GM19328 (cell line): ENCODE measurements around the gene SORCS1.

Source experiments
- ATAC-seq: cut with Tn5 transposase; IDR thresholded peaks from one replicate; pipeline ENCODE4 v1.9.1; 2021; ENCODE audit warnings: mild to moderate bottlenecking, moderate library complexity; ENCODE audit not compliant: unreplicated experiment

The SORCS1 gene

DNA sequence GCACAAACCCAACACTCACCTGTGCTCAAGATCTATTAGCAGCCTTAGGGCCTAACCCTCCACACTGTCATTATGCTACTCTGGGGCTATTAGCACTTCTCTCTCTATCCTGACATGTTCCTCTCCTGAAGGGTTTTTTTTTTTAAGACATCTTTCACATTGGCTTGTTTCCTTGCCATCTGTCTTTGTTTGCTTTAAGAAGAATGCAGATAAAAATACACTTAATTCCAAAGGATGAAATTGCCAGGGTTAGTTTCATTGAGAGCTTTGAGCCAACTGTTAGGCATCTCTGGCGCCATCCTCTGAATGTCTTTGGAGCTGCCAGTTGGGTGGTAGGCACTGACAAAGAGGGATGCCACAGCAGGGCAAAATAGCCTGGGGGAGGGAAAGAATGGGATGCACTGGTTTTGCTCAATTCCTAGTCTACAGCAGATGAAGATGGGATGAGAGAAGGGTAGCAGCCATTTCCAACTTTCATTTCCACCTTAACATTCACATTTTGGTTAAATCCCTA, 399.2 kb downstream of the SORCS1 start:
- no peak for ATAC-seq

GRCh38 chr10:106764360-106764759, 400.1 kb downstream of the SORCS1 start:
- no peak for ATAC-seq

GRCh38 chr10:106761906-106762305, 402.6 kb downstream of the SORCS1 start:
- no peak for ATAC-seq

DNA sequence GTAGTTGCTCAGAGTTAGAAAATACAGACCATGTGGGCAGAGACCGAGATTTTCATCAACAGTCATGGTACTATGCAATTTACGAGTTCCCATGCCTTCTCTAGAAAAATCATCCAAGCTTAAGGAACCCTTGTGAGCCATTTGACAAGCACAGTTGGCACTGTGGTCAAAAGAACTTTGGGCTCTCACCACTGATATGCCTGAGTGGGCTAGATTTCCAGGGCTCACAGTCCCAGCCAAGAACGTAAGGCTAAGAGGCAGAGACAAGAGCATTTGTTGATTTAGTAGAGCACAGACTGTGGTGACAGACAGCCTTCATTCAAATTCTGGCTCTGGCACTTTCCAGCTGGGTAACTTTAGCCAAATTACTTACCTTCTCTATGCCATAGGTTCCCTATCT, 407.0 kb downstream of the SORCS1 start:
- ATAC-seq = no peak

GRCh38 chr10:106751091-106751490, 413.4 kb downstream of the SORCS1 start:
- no peak for ATAC-seq

DNA sequence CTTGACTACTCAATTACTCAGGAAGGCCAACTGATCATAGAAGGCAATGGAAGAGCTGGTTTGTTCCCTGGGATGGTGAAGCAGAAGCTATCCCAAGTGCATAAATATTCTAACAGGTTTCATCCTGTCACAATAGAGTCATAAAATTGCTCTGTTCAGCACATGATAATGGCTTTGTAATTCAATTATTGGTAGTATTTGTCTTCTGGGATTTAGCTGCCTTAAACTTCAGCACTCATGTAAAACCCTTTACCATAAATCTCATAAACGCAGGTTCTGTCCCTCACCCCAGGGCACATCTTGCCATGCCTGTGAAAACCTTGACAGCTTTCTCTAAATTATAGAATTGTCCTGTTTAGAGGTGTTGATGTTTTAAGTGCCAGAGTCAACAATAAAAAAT, 417.6 kb downstream of the SORCS1 start:
- ATAC-seq = no peak

DNA sequence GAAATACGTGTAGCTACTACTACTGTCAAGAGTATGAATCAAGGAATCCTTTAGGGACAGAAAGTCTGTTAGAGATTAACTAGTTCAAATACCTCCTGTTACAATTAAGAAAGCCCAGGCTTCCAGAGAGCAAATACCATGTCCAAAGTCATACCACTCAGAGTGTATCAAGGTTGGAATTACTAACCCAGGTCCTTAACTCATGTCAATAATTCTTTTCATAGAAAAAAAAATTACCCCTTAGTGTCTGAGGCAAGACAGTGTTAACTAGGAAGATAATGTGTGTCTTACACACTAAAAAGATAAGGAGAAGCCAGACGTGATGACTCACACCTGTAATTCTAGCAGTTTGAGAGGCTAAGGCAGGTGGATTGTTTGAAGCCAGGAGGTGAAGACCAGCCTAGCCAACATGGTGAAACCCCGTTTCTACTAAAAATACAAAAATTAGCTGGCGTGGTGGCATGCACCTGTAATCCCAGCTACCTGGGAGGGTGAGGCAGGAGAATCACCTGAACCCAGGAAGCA, 423.4 kb downstream of the SORCS1 start:
- ATAC-seq = no peak

DNA sequence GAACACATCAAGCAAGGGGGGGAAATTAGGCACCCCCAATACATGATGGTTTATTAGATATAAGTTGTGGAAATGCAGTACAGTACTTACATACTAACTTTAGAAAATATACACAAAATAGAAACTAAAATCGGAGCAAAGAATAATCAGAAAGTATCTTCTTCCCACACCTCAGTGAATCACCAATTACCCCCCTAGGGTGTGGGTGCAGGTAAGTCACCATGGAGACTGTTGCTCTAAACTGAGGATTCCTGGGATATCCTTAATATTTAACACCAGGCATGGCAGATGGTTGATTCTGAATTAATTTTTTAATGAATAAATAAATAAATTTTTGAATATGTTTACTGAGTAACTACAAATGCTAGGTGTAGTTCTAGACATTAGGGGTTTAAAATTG, 424.4 kb downstream of the SORCS1 start:
- ATAC-seq = no peak

- no peak for ATAC-seq
Observed at GRCh38 chr10:106734220-106734619, 430.3 kb downstream of the SORCS1 start.

DNA sequence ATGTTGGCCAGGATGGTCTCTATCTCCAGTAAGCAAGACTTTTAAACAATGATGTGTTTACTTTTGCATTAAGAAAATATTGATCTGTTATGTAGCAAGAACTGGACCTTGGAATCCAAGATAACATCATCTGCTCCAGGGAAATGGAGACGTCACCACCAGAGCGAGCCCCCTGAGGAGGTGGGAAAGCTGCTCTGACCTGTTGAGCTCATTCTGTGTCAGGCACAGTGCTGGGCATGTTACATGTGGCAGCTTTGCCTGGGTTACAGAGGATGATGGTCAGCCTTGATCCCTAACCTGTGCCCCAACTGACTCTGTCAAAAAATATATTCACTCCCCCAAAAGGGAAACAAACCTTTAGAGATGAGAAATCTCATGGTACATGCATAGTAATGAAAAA, 436.3 kb downstream of the SORCS1 start:
- ATAC-seq = no peak

GRCh38 chr10:106727170-106727569, 437.3 kb downstream of the SORCS1 start:
- no peak for ATAC-seq

DNA sequence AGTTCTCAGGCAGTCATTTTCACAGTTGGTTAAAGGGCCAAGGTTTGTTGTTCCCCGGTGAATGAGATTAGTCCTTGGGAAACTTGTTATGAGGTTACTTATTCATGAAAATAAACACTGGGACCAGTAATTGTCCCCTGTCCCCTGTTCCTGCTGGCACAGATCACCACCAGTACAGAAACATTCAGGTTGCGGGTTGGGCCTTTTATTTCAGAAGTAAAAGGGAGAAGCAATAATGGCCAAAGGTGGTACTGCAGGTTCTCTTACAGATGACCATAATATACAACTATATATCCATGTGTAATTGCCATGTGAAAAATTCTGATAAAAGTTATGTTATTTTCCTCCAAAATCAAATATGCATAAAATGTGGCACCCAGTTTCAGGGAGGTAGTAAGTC, 442.0 kb downstream of the SORCS1 start:
- no peak for ATAC-seq

DNA sequence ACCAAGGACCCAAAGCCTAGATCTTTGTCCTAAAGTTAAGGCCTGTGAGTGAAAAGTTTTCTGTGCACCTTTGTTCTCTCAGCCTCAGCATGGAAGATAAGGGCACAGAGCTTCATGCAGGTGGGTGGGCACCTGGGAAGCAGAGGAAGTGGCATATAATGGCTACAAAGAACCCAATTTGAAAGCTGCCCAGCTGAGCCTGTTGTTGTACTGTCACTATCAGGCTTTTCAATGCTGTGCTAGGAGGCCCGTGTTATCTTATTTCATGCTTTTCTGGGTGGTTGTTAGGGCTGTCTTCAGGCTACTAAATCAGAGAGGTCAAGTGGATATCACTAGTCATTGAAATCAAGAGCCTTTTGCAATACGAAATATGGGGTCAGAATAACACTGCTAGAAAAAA, 443.8 kb downstream of the SORCS1 start:
- ATAC-seq = no peak

DNA sequence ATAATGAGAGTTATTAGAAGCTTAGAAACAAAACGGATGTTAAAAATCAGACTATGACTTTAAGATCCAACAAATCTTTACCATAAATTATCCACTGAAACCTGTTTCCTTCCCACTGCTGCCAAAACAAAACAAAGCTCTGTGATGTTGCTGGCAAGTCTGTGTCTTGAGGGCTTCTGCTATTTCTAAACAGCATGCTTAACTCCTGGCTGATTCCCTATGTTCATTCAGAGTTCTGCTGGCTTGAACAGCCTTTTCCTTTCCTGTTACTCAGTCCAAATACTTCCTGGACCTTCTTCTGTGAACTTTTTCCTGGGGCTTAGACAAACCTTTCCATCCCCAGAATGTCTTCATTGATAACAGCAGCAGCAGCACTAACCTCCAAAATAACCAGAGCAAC, 448.1 kb downstream of the SORCS1 start:
- no peak for ATAC-seq

- ATAC-seq = no peak
Observed at GRCh38 chr10:106714734-106715555, 449.6 kb downstream of the SORCS1 start.

- ATAC-seq = no peak
Observed at GRCh38 chr10:106713846-106714245, 450.7 kb downstream of the SORCS1 start.

GRCh38 chr10:106712988-106713387, 451.5 kb downstream of the SORCS1 start:
- ATAC-seq = no peak

DNA sequence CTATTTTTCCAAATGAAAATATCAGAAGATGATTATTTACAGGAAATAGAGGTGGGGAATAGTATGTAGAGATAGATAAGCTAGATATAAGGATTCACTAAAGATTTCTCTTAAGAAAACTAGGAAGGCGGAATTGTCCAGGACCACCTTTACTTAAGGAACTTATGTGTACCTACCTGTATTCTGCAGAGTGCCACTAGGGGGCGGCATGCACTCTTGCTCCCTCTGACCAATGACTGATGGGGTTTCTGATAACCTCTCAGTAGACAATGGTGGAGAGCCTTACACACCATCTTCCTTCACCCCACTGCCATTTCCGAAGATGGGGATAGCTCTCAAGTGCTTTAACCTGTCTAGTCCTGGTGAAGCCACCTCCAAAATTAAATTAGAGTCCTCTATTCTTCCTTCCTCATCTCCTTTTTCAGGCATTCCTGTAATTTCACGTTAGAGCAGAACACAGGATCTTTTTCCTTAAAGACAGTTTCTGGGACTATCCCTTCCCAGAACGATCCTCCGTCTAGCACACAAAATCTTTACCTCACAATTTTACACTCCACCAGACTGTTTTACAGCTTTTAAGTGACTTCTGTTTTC, 453.1 kb downstream of the SORCS1 start:
- ATAC-seq = peak; percentile 52

DNA sequence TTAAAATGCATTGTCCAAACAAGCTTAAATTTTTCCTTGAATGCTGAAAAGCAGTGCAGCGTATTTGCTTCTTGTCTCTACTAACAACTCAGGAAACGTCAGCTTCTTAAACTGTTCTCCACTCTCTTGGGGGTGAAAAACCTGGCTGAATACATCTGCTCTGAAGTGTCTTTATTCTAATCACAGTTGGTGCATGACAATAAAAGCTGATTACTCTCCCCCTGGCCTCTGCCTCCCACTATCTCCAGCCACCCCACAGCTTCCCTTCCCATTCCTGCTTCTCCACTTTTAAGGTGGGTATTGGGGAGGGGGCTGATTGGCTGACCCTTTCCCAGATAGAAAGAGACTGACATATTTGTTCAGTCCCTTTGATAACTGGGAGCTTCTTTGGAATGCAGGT, 456.0 kb downstream of the SORCS1 start:
- no peak for ATAC-seq

DNA sequence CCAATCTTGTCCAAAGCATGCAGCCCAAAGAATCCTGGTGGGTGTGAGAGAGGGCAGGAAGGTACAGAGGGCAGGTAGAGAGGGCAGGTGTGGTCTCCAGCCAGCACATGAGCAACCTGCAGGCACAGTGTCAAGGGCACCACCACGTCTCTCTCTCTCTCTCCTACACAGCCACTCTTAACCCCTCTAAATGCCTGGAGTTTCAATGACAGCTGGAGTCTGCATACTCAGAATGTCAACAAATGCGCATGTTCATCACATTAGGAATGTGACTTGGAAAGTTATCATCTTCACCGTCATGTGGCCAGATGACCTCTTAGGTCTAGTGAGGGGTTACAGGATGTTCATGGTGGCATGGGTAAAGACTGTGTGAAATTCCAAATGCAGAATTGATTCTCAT, 456.8 kb downstream of the SORCS1 start:
- ATAC-seq = no peak

- no peak for ATAC-seq
Observed at GRCh38 chr10:106706127-106706526, 458.4 kb downstream of the SORCS1 start.

GRCh38 chr10:106705681-106706100, 458.8 kb downstream of the SORCS1 start:
- no peak for ATAC-seq
